ENCODE measurements around the gene WBP1L.

Gene WBP1L

DNA sequence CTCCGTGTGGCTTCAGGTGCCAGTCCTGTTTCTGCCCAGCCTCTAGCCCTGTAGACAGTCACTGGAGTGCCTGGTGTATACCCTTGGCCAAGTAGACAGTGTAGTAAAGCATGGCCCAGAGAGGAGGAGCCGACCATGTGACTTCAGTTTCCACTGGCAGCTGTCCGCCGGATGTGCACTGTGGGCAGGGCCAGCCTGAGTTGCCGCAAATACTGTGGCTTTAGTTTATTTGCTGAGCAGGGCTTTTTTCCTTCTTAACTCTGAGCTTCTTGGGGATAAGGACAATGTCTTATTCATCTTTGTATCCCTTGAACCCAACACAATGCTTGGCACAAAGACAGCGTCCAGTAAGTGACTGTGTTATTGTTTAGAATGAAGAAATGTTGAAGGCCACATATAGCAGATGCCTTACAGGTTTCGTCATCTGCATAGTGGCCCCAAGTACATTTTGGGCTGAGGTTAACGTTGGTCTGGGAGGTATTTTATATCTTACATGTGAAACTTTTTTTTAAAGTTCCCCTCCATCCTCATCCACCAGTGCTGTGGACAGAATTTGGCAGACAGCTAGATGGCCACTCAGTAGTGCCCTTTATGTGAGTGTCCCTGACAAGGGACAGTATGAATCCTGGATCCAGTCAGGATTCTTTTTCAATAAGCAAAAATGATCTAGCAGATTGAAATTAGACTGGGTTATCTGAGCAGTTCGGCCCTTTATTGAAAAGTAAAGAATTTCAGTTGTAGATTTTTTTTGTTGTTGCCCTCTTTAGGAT, 52.8 kb downstream of the WBP1L start:
- peak; percentile 60 to 89 (median 78) for DNase-seq
- intact Hi-C loops (cut with DNase I) = no loop called here

- intact Hi-C loops (cut with DNase I) = no loop called here
- DNase-seq = peak in 7 of 42 donors; percentile 23 to 68 (median 37)
Measured at GRCh38 chr10:102799691-102800471, 56.1 kb downstream of the WBP1L start.

DNA sequence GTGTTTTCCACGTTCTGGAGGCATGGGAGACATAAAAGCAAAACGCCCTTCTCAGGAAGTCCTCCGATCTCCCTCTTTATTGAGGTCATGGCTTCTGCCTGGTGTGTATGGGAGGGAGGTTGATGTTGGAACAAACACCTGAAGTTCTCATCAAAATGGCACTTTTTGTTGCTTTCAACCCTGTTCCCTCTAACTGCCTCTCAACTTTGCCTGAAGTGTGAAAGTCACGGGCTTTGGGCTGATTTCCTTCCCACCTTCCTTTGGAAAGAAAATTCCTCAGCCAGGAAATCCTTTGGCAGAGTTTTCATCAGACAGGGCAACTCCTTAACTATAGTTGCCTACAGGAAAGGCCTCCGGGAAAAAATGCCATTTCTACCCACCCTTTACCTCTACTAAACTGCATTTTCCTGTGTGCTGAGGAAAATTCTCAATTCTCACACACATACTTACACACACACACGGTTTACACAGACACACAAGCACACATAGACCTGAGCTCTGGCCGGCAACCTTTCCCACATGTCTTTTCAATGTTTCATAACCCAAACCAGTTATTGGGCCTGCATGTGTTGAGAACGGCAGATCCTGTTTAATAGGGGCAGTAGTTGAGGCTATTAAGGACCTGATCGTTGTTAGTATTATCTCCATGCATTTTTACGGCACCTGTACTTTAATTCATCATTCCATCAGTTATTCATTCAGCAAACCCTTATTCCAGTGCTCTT, 57.0 kb downstream of the WBP1L start:
- no peak for DNase-seq
- intact Hi-C loops (cut with DNase I) = no loop called here

- intact Hi-C loops (cut with DNase I) = no loop called here
- no peak for DNase-seq
Measured at GRCh38 chr10:102801496-102801895, 57.7 kb downstream of the WBP1L start.

DNA sequence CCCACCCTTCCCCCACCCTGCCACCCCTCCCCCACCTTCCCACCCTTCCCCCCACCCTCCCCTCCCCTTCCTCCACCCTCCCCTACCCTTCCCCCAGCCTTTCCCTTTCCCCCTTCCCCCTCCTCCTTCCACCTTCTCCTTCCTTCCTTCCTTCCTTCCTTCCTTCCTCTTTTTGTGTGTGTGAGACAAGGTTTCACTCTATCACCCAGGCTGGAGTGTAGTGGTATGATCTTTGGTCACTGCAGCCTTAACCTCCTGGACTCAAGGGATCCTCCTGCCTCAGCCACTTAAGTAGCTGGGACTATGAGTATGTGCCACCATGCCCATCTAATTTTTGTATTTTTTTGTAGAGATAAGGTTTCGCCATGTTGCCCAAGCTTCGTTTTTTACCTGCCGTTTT, 58.2 kb downstream of the WBP1L start:
- DNase-seq = no peak
- intact Hi-C loops (cut with DNase I) = no loop called here

DNA sequence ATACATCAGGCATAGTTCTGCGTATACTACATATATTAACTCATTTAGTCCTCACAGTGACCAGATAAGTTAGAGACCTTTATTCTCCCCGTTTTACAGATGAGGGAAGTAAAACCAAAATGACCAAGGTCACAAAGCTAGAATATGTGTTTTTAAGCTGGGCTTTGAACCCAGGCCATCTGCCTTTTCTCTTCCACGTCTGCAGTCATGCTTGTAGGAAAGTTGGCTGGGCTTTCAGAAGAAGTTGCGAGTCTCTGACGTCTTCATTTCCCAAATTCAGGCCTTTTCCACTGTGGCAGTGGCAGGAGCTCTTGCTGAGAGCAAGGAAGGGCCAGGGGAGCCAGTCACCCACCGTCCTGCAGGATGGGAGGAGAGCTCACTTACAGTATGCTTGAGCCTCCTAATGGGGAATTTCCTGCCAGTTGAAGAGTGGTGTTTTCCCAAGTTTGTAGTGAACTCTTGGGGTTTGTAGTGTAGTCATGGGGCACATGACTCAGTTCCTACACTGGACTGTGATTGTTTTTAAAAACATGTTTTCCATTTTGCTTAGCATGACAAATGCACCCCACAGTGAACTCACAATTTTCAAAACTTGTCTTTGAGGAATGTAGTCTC, 59.3 kb downstream of the WBP1L start:
- intact Hi-C loops (cut with DNase I) = no loop called here

DNA sequence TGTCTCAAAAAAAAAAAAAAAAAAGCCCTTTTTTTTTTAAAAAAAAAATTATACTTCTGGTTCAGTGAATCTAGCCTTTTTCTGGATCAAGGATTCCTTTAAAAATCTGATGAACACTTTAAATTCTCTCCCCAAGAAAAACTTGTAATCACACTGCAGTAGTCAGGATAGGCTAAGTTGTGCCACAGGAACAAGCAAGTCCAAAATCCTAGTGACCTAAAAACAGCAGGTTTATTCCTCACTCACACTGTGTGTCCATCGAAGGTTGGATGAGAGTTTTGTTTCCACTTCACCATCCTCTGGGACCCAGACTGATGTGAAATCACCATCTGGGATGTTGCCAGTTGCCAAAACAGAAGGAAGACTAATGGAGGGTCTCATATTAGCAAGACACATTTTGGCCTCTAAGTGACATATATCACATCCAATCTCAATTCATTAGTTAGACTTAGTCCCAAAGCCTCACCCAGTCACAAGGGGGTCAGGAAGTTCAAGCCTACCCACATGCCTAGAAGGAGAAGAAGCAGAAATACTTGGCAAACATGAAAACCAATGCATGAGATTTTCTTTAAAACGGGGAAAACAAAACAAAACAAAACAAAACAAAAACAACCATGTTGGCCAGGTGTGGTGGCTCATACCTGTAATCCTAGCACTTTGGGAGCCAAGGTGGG, 60.8 kb downstream of the WBP1L start:
- intact Hi-C loops (cut with DNase I) = no loop called here
- DNase-seq = no peak

More for the DNA sequence above, 59.3 kb downstream of the WBP1L start:
- no peak for DNase-seq

GRCh38 chr10:102808380-102808779, 64.6 kb downstream of the WBP1L start:
- no peak for DNase-seq
- intact Hi-C loops (cut with DNase I) = no loop called here

DNA sequence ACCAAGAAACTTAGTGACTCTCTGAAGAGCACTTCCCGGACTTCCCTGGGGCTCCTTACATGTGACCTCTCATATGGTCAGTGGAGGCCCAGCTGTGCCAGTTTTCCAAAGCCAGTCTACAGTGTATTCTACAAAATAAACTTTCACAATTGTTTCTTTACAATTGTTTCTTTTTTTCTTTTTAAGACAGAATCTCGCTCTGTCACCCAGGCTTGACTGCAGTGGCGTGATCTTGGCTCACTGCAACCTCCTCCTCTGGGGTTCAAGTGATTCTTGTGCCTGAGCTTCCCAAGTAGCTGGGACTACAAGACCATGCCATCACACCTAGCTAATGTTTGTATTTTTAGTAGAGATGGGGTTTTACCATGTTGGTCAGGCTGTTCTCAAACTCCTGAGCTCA, 67.6 kb downstream of the WBP1L start:
- intact Hi-C loops (cut with DNase I) = no loop called here
- DNase-seq = no peak

DNA sequence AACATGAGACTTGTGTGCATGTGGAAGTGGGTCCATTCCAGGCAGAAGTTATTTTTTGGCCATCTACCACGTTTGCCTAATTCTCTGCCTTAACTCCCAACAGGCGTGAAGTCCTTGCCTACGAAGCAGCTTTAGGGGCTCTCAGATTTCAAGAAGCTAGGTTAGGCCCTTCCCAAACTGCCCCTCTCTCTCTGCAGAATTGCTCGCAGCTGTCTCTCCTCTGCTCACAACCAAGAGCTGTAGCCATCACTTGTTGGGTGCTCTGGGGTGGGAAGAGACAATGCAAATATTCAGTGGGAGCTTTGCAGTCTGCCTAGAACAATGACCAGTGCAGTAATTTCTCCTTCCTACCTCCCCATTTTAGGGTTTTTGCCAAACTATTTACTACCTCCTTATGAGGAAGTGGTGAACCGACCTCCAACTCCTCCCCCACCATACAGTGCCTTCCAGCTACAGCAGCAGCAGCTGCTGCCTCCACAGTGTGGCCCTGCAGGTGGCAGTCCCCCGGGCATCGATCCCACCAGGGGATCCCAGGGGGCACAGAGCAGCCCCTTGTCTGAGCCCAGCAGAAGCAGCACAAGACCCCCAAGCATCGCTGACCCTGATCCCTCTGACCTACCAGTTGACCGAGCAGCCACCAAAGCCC, 68.6 kb downstream of the WBP1L start:
- intact Hi-C loops (cut with DNase I) = no loop called here
- peak in 5 of 42 donors; percentile 11 to 43 (median 30) for DNase-seq

GRCh38 chr10:102813017-102813541, 69.3 kb downstream of the WBP1L start:
- intact Hi-C loops (cut with DNase I) = no loop called here
- no peak for DNase-seq

- DNase-seq = no peak
- intact Hi-C loops (cut with DNase I) = no loop called here
Measured at GRCh38 chr10:102813734-102814452, 70.1 kb downstream of the WBP1L start.

- no peak for DNase-seq
- intact Hi-C loops (cut with DNase I) = no loop called here
Measured at GRCh38 chr10:102814453-102814871, 70.7 kb downstream of the WBP1L start.

DNA sequence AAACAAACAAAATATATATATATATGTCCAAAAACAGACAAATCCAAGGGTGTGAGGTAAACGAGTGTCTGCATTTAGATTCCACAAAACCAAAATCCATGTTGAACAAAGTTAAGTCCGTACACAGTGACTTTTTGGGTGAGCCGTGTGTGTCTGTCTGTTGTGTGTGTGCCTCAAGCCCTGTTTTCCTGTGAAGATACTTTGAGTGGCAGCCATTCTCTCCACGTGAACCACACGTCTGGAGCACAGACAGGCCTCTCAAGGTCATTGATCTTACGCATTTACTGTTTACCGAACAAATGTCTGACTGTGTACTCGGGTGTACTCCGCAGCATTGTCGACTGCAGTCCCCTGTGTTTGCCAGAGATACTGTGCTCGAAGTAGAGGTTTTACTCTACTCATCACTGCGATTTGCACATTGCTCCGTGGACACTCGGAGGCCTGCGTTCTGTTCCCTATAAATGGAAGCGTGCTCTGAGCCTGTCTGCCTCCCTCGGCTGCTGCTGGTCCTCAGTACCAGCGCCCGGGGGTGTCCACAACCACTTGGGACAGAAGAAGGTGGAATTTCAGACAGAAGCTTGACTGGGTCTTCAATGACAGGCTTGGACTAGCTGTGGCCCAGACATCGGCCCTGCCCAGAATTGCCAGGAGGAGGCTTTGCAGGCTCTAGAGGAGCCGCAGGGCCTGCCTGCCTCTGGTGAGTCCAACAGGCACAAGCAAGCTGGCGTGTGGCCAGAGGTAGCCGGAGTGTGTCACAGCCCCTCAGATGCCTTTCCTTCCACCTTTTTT, 71.3 kb downstream of the WBP1L start:
- intact Hi-C loops (cut with DNase I) = no loop called here
- DNase-seq = peak in 23 of 42 donors; percentile 8 to 64 (median 36)

- peak in 13 of 42 donors; percentile 7 to 61 (median 30) for DNase-seq
- intact Hi-C loops (cut with DNase I) = no loop called here
Measured at GRCh38 chr10:102815790-102816549, 72.2 kb downstream of the WBP1L start.

GRCh38 chr10:102817175-102817574, 73.4 kb downstream of the WBP1L start:
- no peak for DNase-seq

More at GRCh38 chr10:102817175-102817574, 73.4 kb downstream of the WBP1L start:
- intact Hi-C loops (cut with DNase I) = no loop called here

All from head of caudate nucleus (tissue), 42 donors.